Peyer's patch (tissue), 4 donors: ENCODE measurements around the gene DOCK9. TPM values are rescaled to one million over a fixed set of nuclear protein-coding genes. Genes with fewer than 3 reads are reported as not detected.

Source experiments
- DNase-seq, 3 donors: peaks; one replicate each; pipeline ENCODE4 v3.0.0-alpha.2; 2017 to 2019
- H3K27ac ChIP-seq, 4 donors: fragments of 200-600 bp; sonication (generic); one replicate each; pipeline ENCODE4 v1.5.1; 2016 to 2019
- H3K27me3 ChIP-seq, 2 donors: fragments of 200-600 bp; sonication (generic); one replicate each; pipeline ENCODE4 v1.5.1; 2019
- H3K36me3 ChIP-seq, 3 donors: fragments of 200-600 bp; sonication (generic); one replicate each; pipeline ENCODE4 v1.5.1; 2016 to 2019
- H3K4me1 ChIP-seq, 4 donors: fragments of 200-600 bp; sonication (generic); one replicate each; pipeline ENCODE4 v1.5.1; 2016 to 2019
- H3K4me3 ChIP-seq, 4 donors: fragments of 200-600 bp; sonication (generic); 1 replicate in 3 of 4; 2 replicates in 1 of 4; pipeline ENCODE4 v1.5.1; 2016 to 2019; ENCODE audit warnings: mild to moderate bottlenecking in 1 of 4
- H3K9me3 ChIP-seq, 4 donors: fragments of 200-600 bp; sonication (generic); one replicate each; pipeline ENCODE4 v1.5.1; 2016 to 2019; ENCODE audit warnings: mild to moderate bottlenecking in 1 of 4
- POLR2A ChIP-seq, 2 donors: fragments of 450-650 bp; IDR thresholded peaks; one replicate each; pipeline ENCODE4 v1.5.1; 2017; ENCODE audit warnings: antibody characterized with exemption in 2 of 2, mild to moderate bottlenecking in 2 of 2, moderate library complexity in 2 of 2
- total RNA-seq, 4 donors: library from RNA; depleted of rRNA; stranded (reverse); fragments of >200 nt; gene quantifications; one replicate each; pipeline ENCODE4 v1.1.0, GENCODE V29; 2016
- TF ChIP-seq, protein P1 (sequence below), 6 experiments: fragments of 450-650 bp in 4 of 6; fragments of 200-600 bp in 2 of 6; sonication (generic) in 1 of 6; IDR thresholded peaks; one replicate each; pipeline ENCODE4 v1.5.1; 2017 to 2019; ENCODE audit warnings: antibody characterized with exemption in 6 of 6, mild to moderate bottlenecking in 3 of 6, moderate library complexity in 1 of 6

Gene DOCK9
- total RNA-seq, 4 donors from 2014 or later, result 52.5 to 166 (median 54.2) TPM

DNA sequence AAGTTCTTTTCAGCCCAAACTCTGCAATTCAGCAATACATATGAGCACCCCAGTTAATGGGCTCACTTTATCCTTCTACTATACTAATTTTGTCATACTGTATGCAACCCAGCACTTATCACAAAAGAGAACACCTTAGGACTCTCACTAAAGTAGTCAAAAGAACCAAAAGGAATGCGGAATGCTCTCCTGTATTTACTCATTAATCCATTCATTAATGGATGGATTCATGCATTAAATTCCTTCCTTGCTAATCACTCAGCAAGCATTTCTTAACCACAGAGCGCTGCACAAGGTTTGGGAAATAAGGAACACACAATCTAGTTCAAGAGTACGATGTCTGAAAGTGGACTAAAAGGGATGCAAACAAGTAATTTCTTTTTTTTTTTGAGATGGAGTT, 12.8 kb upstream of the DOCK9 start:
- no peaks in the 10 kb centered on the region for H3K36me3 ChIP-seq
- no peak for DNase-seq
- H3K27ac ChIP-seq, result no peak overlapping the region
- TF ChIP-seq, protein P1, sequence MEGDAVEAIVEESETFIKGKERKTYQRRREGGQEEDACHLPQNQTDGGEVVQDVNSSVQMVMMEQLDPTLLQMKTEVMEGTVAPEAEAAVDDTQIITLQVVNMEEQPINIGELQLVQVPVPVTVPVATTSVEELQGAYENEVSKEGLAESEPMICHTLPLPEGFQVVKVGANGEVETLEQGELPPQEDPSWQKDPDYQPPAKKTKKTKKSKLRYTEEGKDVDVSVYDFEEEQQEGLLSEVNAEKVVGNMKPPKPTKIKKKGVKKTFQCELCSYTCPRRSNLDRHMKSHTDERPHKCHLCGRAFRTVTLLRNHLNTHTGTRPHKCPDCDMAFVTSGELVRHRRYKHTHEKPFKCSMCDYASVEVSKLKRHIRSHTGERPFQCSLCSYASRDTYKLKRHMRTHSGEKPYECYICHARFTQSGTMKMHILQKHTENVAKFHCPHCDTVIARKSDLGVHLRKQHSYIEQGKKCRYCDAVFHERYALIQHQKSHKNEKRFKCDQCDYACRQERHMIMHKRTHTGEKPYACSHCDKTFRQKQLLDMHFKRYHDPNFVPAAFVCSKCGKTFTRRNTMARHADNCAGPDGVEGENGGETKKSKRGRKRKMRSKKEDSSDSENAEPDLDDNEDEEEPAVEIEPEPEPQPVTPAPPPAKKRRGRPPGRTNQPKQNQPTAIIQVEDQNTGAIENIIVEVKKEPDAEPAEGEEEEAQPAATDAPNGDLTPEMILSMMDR (IDR thresholded peaks at IDR 0.05), result no peak
- no peak for TF ChIP-seq POLR2A (IDR thresholded peaks at IDR 0.05)
- H3K27me3 ChIP-seq, result no peaks in the 10 kb centered on the region
- H3K9me3 ChIP-seq, result no peaks in the 10 kb centered on the region
- no peak overlapping the region for H3K4me3 ChIP-seq
- no peaks in the 10 kb centered on the region for H3K4me1 ChIP-seq

DNA sequence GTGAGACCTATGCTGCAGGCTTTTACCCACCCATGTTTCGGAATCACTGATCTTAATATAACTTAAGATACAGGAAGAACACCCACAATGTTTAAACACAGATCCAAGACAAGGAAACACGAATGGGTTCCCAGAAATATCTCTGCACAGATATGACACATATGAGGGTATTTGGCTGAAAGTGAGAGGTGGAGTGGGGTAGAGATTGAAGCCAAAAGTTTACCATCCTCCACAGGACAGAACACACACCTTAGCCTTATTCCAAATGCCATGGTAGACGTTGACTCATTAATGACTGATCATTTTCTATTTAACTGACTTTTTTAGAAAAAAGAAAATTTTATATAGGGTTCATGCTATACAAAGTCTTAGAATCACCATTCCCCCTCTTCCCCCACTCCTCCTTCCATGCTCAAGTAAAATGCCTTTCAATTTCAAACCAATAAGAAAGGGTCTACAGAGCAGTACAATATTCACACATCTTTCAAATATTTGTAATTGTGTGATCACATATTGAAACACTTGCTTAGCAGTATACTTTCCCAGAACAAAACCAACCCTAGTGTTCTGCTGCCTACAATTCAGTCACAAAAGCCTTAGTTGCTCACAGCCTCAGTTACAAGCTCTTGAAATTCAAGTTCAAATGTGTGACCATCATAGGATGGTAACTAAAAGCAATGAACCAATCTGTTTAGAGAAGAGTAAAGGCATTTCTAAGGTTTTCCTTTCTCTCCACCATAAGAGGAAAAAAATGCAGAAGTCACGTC, 11.8 kb upstream of the DOCK9 start:
- no peak for TF ChIP-seq POLR2A (IDR thresholded peaks at IDR 0.05)
- TF ChIP-seq, protein P1 (IDR thresholded peaks at IDR 0.05), result no peak

DNA sequence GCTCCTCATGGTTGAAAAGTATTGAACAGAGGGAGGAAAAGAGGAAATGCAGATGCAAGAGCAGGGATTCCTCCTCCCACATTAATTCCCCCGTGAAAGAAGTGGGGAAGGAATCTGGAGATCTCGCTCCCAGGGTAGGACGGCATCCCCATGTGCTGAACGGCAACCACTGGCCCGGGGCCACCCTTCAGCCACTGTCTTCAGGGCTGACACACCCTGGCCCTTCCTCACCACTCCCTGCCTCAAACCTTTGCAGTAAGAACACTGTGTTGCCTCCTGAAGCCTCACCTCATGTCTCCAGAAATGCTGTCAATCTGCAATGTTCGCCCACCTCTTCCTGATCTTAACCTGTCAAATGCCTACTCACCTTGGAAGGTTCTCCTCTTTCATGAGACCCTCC, 10.9 kb upstream of the DOCK9 start:
- no peaks in the 10 kb centered on the region for H3K9me3 ChIP-seq
- H3K36me3 ChIP-seq, result no peaks in the 10 kb centered on the region
- H3K27ac ChIP-seq, result no peak overlapping the region
- DNase-seq, result no peak
- TF ChIP-seq POLR2A (IDR thresholded peaks at IDR 0.05), result no peak
- TF ChIP-seq, protein P1 (IDR thresholded peaks at IDR 0.05), result no peak
- H3K4me3 ChIP-seq, result no peak overlapping the region
- H3K4me1 ChIP-seq, result no peaks in the 10 kb centered on the region
- no peaks in the 10 kb centered on the region for H3K27me3 ChIP-seq

More for the DNA sequence above, 11.8 kb upstream of the DOCK9 start:
- DNase-seq, result no peak
- no peaks in the 10 kb centered on the region for H3K9me3 ChIP-seq
- H3K27ac ChIP-seq, result no peak overlapping the region
- H3K4me1 ChIP-seq, result no peaks in the 10 kb centered on the region
- no peaks in the 10 kb centered on the region for H3K36me3 ChIP-seq
- no peaks in the 10 kb centered on the region for H3K27me3 ChIP-seq
- H3K4me3 ChIP-seq, result no peak overlapping the region

DNA sequence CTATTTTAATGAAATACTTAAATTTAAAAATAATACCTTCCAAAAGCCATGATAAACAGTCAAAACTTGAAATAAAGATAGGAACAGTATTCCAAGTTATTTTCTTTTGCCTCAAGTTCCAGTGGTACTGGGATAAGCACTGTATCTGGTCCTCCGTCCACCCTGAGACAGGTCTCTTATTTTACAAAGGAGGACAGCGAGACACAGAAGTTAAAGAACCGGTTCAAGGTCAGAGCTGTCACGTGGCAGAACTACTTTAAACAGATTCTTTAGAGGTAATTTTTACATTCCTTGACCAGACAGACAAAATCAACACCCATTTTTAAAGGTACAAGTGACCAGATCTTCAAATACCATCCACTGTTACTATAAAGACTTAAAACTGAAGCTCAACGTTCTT, 10.4 kb upstream of the DOCK9 start:
- no peak for DNase-seq
- Histone ChIP-seq H3K4me1 (no peaks in the 10 kb centered on the region), H3K4me3 (no peak overlapping the region), H3K27ac (no peak overlapping the region), H3K27me3 (no peaks in the 10 kb centered on the region), H3K9me3 (no peaks in the 10 kb centered on the region), H3K36me3 (no peaks in the 10 kb centered on the region)
- TF ChIP-seq POLR2A (IDR thresholded peaks at IDR 0.05), result no peak
- TF ChIP-seq, protein P1 (IDR thresholded peaks at IDR 0.05), result no peak

DNA sequence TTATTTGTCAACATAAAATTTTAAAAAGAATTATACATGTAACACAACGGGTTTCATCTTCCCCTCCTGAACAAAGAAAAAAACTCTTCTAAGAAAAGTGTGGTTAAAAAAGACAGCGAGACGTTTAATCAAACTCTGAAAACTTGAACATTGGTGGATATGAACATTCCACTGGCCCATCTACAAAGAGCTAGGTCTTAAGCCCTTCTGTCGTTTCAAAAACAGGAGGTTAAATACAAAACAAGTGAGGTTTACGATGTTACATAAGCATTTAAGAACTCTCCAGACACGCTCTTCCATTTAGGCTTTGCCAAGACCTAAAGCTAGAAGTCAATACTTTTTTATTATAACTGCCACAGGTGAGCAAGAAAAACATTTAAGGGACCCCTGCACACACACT, 9.4 kb upstream of the DOCK9 start:
- no peaks in the 10 kb centered on the region for H3K36me3 ChIP-seq
- H3K27me3 ChIP-seq, result no peaks in the 10 kb centered on the region
- H3K9me3 ChIP-seq, result no peaks in the 10 kb centered on the region
- TF ChIP-seq, protein P1 (IDR thresholded peaks at IDR 0.05), result no peak
- no peak for TF ChIP-seq POLR2A (IDR thresholded peaks at IDR 0.05)
- no peaks in the 10 kb centered on the region for H3K4me1 ChIP-seq
- DNase-seq, result no peak
- no peak overlapping the region for H3K27ac ChIP-seq
- no peak overlapping the region for H3K4me3 ChIP-seq
